GM23338 (cell line): ENCODE data around the gene WWOX. TPM values are rescaled to one million over a fixed set of nuclear protein-coding genes. Genes with fewer than 3 reads are reported as not detected.

ENCODE experiments used
- ATAC-seq: fragments of 200-7000 bp; cut with Tn5 transposase; 3 replicates; pipeline ENCODE4 v1.9.1; 2020
- DNase-seq: peaks from one replicate; pipeline ENCODE4 v3.0.0-alpha.2; 2015; ENCODE audit warnings: low spot score
- H2AFZ ChIP-seq: fragments of 200-600 bp; sonication (generic); 2 replicates; pipeline ENCODE4 v1.8.0; 2016; ENCODE audit warnings: antibody characterized with exemption, mild to moderate bottlenecking, moderate library complexity
- H3F3A ChIP-seq: fragments of 200-600 bp; sonication (generic); replicated peaks from 2 replicates; pipeline ENCODE4 v1.8.0; 2017; ENCODE audit warnings: antibody characterized with exemption, mixed run types, low read depth
- H3K27ac ChIP-seq: fragments of 200-600 bp; sonication (generic); 2 replicates; pipeline ENCODE4 v1.6.1; 2016; ENCODE audit warnings: low read depth
- H3K27me3 ChIP-seq: fragments of 200-600 bp; sonication (generic); 2 replicates; pipeline ENCODE4 v1.8.0; 2016; ENCODE audit warnings: mild to moderate bottlenecking, mixed run types, moderate library complexity; ENCODE audit not compliant: insufficient read depth
- H3K36me3 ChIP-seq: fragments of 200-600 bp; sonication (generic); 2 replicates; pipeline ENCODE4 v1.8.0; 2016; ENCODE audit warnings: mild to moderate bottlenecking; ENCODE audit not compliant: insufficient read depth
- H3K4me1 ChIP-seq: fragments of 200-600 bp; sonication (generic); 2 replicates; pipeline ENCODE4 v1.8.0; 2016; ENCODE audit warnings: mild to moderate bottlenecking, moderate library complexity; ENCODE audit not compliant: insufficient read depth
- H3K4me2 ChIP-seq: fragments of 200-600 bp; sonication (generic); 2 replicates; pipeline ENCODE4 v1.7.1; 2017; ENCODE audit warnings: mixed run types
- H3K4me3 ChIP-seq: fragments of 200-600 bp; sonication (generic); 2 replicates; pipeline ENCODE4 v1.6.1; 2016; ENCODE audit warnings: mixed run types
- H3K79me2 ChIP-seq: fragments of 200-600 bp; sonication (generic); replicated peaks from 2 replicates; pipeline ENCODE4 v1.8.0; 2017; ENCODE audit warnings: mild to moderate bottlenecking; ENCODE audit not compliant: insufficient read depth
- H3K9me2 ChIP-seq: fragments of 200-600 bp; sonication (generic); 2 replicates; pipeline ENCODE4 v1.8.0; 2017; ENCODE audit not compliant: insufficient read depth
- H4K20me1 ChIP-seq: fragments of 200-600 bp; sonication (generic); replicated peaks from 2 replicates; pipeline ENCODE4 v1.8.0; 2017; ENCODE audit warnings: mild to moderate bottlenecking; ENCODE audit not compliant: insufficient read depth
- H3K27ac Mint-ChIP-seq: 2 replicates; pipeline ENCODE4 v1.8.0; 2020; ENCODE audit warnings: inconsistent platforms, mild to moderate bottlenecking, moderate library complexity, mixed read lengths
- H3K27me3 Mint-ChIP-seq: 3 replicates; pipeline ENCODE4 v1.8.0; 2022; ENCODE audit warnings: low read depth, mild to moderate bottlenecking, moderate library complexity, mixed read lengths, inconsistent platforms; ENCODE audit not compliant: insufficient read depth, poor library complexity
- H3K36me3 Mint-ChIP-seq: 3 replicates; pipeline ENCODE4 v1.8.0; 2021; ENCODE audit warnings: low read depth, mild to moderate bottlenecking, inconsistent platforms, moderate library complexity, mixed read lengths
- H3K4me1 Mint-ChIP-seq: 3 replicates; pipeline ENCODE4 v1.8.0; 2020; ENCODE audit warnings: mild to moderate bottlenecking, inconsistent platforms, mixed read lengths
- H3K4me3 Mint-ChIP-seq: 3 replicates; pipeline ENCODE4 v1.8.0; 2021; ENCODE audit warnings: moderate library complexity, mild to moderate bottlenecking, inconsistent platforms, mixed read lengths
- H3K9me3 Mint-ChIP-seq: 3 replicates; pipeline ENCODE4 v1.8.0; 2020; ENCODE audit warnings: moderate library complexity, mild to moderate bottlenecking, inconsistent platforms, mixed read lengths
- CREB1 ChIP-seq: fragments of 250-450 bp; sonication (Bioruptor Pico); IDR thresholded peaks from 2 replicates; pipeline ENCODE4 v1.5.0; 2020; ENCODE audit warnings: low read depth, mild to moderate bottlenecking, moderate library complexity
- CTCF ChIP-seq, 2 experiments: fragments of 200-600 bp in 1 of 2; sonication (generic) in 1 of 2; conservative IDR thresholded peaks; 2 replicates each; pipeline versions ENCODE4 v1.5.1 to v1.6.1; 2016 to 2017; ENCODE audit warnings: antibody characterized with exemption in 2 of 2, low read depth in 2 of 2, mild to moderate bottlenecking in 2 of 2, moderate library complexity in 1 of 2
- ETS1 ChIP-seq: IDR thresholded peaks from 2 replicates; pipeline ENCODE4 v1.6.1; 2016; ENCODE audit warnings: antibody characterized with exemption
- EZH2 ChIP-seq: fragments of 200-600 bp; sonication (generic); IDR thresholded peaks from one replicate; pipeline ENCODE4 v1.8.0; 2017; ENCODE audit warnings: antibody characterized with exemption, mild to moderate bottlenecking, low read depth; ENCODE audit not compliant: unreplicated experiment
- EZH2phosphoT487 ChIP-seq: fragments of 200-600 bp; sonication (generic); IDR thresholded peaks from one replicate; pipeline ENCODE4 v1.8.1; 2018; ENCODE audit warnings: antibody characterized with exemption; ENCODE audit not compliant: unreplicated experiment
- JUNB ChIP-seq: IDR thresholded peaks from one replicate; pipeline ENCODE4 v1.6.1; 2016; ENCODE audit warnings: antibody characterized with exemption; ENCODE audit not compliant: unreplicated experiment
- NANOG ChIP-seq: IDR thresholded peaks from 2 replicates; pipeline ENCODE4 v1.6.1; 2016; ENCODE audit warnings: antibody characterized with exemption, borderline replicate concordance
- POLR2AphosphoS5 ChIP-seq: IDR thresholded peaks from 2 replicates; pipeline ENCODE4 v1.6.1; 2016; ENCODE audit warnings: antibody characterized with exemption, low read depth
- REST ChIP-seq: IDR thresholded peaks from one replicate; pipeline ENCODE4 v1.6.1; 2018; ENCODE audit warnings: antibody characterized with exemption; ENCODE audit not compliant: unreplicated experiment
- ZNF462 ChIP-seq: fragments of 250-450 bp; sonication (Bioruptor Pico); IDR thresholded peaks from 2 replicates; pipeline ENCODE4 v1.5.0; 2020; ENCODE audit warnings: mild to moderate bottlenecking, moderate library complexity
- polyA plus RNA-seq: library from polyadenylated mRNA; unstranded; fragments of >200 nt; fragmentation: Nextera tagmentation; extraction: Ambion mirVana; gene quantifications from 2 replicates; pipeline ENCODE4 v1.2.1, GENCODE V29; 2016
- total RNA-seq: library from RNA; depleted of rRNA; stranded (reverse); fragments of >200 nt; shearing (Covaris generic); gene quantifications from 2 replicates; pipeline ENCODE4 v1.2.3, GENCODE V29; 2014

Gene WWOX
- total and polyA plus RNA-seq, 2 experiments from 2014 or later: 10.0 to 19.3 TPM

GRCh38 chr16:78759596-78759995, 660.1 kb downstream of the WWOX start:
- Mint-ChIP-seq H3K4me3 (no peak overlapping the region), H3K36me3 (no peaks in the 10 kb centered on the region), H3K9me3 (no peaks in the 10 kb centered on the region; the same call in 2 of the 3 replicates), H3K27ac (no peak overlapping the region), H3K27me3 (peaks cover 1% of the 10 kb centered on the region), H3K4me1 (peaks cover 4% of the 10 kb centered on the region; the same call in 1 of the 3 replicates)
- Histone ChIP-seq H3K4me3 (no peak overlapping the region), H4K20me1 (no peaks in the 10 kb centered on the region), H3K36me3 (no peaks in the 10 kb centered on the region), H3F3A (no peaks in the 10 kb centered on the region), H3K27ac (no peak overlapping the region), H3K4me1 (0 out of 2 replicates have a peak, but pooled peaks cover 5% of the 10 kb centered on the region), H3K79me2 (no peaks in the 10 kb centered on the region), H3K27me3 (no peaks in the 10 kb centered on the region), H2AFZ (no peak overlapping the region), H3K9me2 (peaks cover 3% of the 10 kb centered on the region; the same call in 1 of the 2 replicates), H3K4me2 (no peak overlapping the region)
- DNase-seq: no peak
- TF ChIP-seq REST (no peak), CTCF (conservative IDR thresholded peaks at IDR 0.05; ENCODE audit: low read depth in 2 of 2) (no peak), CREB1 (CRISPR knock-in tag) (no peak), POLR2AphosphoS5 (no peak), EZH2 (no peak), EZH2phosphoT487 (no peak), ETS1 (no peak), NANOG (no peak), JUNB (no peak)
- no peak for ATAC-seq

- Mint-ChIP-seq H3K4me3 (no peak overlapping the region), H3K36me3 (no peaks in the 10 kb centered on the region), H3K9me3 (no peaks in the 10 kb centered on the region; the same call in 2 of the 3 replicates), H3K27me3 (peaks cover 1% of the 10 kb centered on the region), H3K27ac (no peak overlapping the region), H3K4me1 (peaks cover 4% of the 10 kb centered on the region; the same call in 1 of the 3 replicates)
- Histone ChIP-seq H3K27ac (no peak overlapping the region), H3K4me3 (no peak overlapping the region), H3K9me2 (peaks cover 3% of the 10 kb centered on the region; the same call in 1 of the 2 replicates), H3K27me3 (no peaks in the 10 kb centered on the region), H3K4me2 (no peak overlapping the region), H3F3A (no peaks in the 10 kb centered on the region), H3K36me3 (no peaks in the 10 kb centered on the region), H3K79me2 (no peaks in the 10 kb centered on the region), H3K4me1 (0 out of 2 replicates have a peak, but pooled peaks cover 5% of the 10 kb centered on the region), H2AFZ (no peak overlapping the region), H4K20me1 (no peaks in the 10 kb centered on the region)
- no peak for ATAC-seq
- DNase-seq: no peak
- TF ChIP-seq ZNF462 (CRISPR knock-in tag): no peak
Observed at GRCh38 chr16:78760611-78761010, 661.2 kb downstream of the WWOX start.
